CD14-positive monocyte (primary cell): ENCODE data around the gene HS6ST2. TPM values are rescaled to one million over a fixed set of nuclear protein-coding genes. Genes with fewer than 3 reads are reported as not detected.

Experiments
- DNase-seq, 3 donors: peaks; one replicate each; pipeline ENCODE4 v3.0.0-alpha.2; 2011 to 2022
- H2AFZ ChIP-seq: 2 replicates; pipeline ENCODE4 v1.6.0; 2012; ENCODE audit warnings: mild to moderate bottlenecking, low read depth, low read length, inconsistent platforms; ENCODE audit not compliant: insufficient read depth, poor library complexity, severe bottlenecking
- H3K27ac ChIP-seq, 2 donors: 1 replicate in 1 of 2; 2 replicates in 1 of 2; pipeline ENCODE4 v1.5.1; 2012 to 2013; ENCODE audit warnings: low read length in 2 of 2, control low read depth in 1 of 2, inconsistent platforms in 1 of 2, low read depth in 1 of 2, mild to moderate bottlenecking in 1 of 2
- H3K27me3 ChIP-seq, 2 donors: one replicate each; pipeline versions ENCODE4 v1.6.0 to v1.6.1; 2011 to 2013; ENCODE audit warnings: low read length in 2 of 2; ENCODE audit not compliant: control insufficient read depth in 2 of 2, insufficient read depth in 2 of 2
- H3K36me3 ChIP-seq, 2 donors: replicated peaks in 1 of 2; 1 replicate in 1 of 2; 2 replicates in 1 of 2; pipeline versions ENCODE4 v1.5.1 to v1.6.1; 2012 to 2013; ENCODE audit warnings: low read length in 2 of 2, control low read depth in 1 of 2, inconsistent platforms in 1 of 2, mild to moderate bottlenecking in 1 of 2; ENCODE audit not compliant: insufficient read depth in 2 of 2, control insufficient read depth in 1 of 2
- H3K4me1 ChIP-seq, 2 donors: 1 replicate in 1 of 2; 2 replicates in 1 of 2; pipeline versions ENCODE4 v1.5.1 to v1.6.1; 2012 to 2013; ENCODE audit warnings: low read length in 2 of 2, control low read depth in 1 of 2, inconsistent platforms in 1 of 2, mild to moderate bottlenecking in 1 of 2, moderate library complexity in 1 of 2; ENCODE audit not compliant: insufficient read depth in 2 of 2, control insufficient read depth in 1 of 2
- H3K4me2 ChIP-seq: replicated peaks from 2 replicates; pipeline ENCODE3; 2012; ENCODE audit warnings: low read length, moderate library complexity, mild to moderate bottlenecking; ENCODE audit not compliant: poor library complexity, severe bottlenecking; ENCODE audit errors: extremely low read depth
- H3K4me3 ChIP-seq, 3 experiments: fragments of 200-600 bp in 1 of 3; sonication (generic) in 1 of 3; replicated peaks in 1 of 3; 1 replicate in 2 of 3; 2 replicates in 1 of 3; pipeline ENCODE4 v1.5.1; 2011 to 2013; ENCODE audit warnings: low read length in 3 of 3, mild to moderate bottlenecking in 3 of 3, control low read depth in 2 of 3, low read depth in 2 of 3, inconsistent platforms in 1 of 3, moderate library complexity in 1 of 3
- H3K79me2 ChIP-seq: 2 replicates; pipeline ENCODE4 v1.6.0; 2012; ENCODE audit warnings: mild to moderate bottlenecking, control low read depth, inconsistent platforms, low read length, moderate library complexity; ENCODE audit not compliant: insufficient read depth
- H3K9ac ChIP-seq: 2 replicates; pipeline ENCODE4 v1.6.0; 2017; ENCODE audit warnings: low read length, mild to moderate bottlenecking; ENCODE audit not compliant: insufficient read depth, poor library complexity, severe bottlenecking
- H3K9me3 ChIP-seq, 2 donors: replicated peaks in 1 of 2; 1 replicate in 1 of 2; 2 replicates in 1 of 2; pipeline versions ENCODE4 v1.5.1 to v1.6.1; 2012 to 2013; ENCODE audit warnings: low read length in 2 of 2, control low read depth in 1 of 2; ENCODE audit not compliant: control insufficient read depth in 1 of 2, insufficient read depth in 1 of 2
- H4K20me1 ChIP-seq: 2 replicates; pipeline ENCODE4 v1.6.0; 2012; ENCODE audit warnings: mild to moderate bottlenecking, low read length, control low read depth, moderate library complexity; ENCODE audit not compliant: insufficient read depth
- H3K27ac Mint-ChIP-seq, 7 donors: one replicate each; pipeline ENCODE4 v1.8.0; 2020; ENCODE audit warnings: mild to moderate bottlenecking in 7 of 7, mixed read lengths in 7 of 7, moderate library complexity in 6 of 7, inconsistent platforms in 2 of 7
- H3K27me3 Mint-ChIP-seq, 3 donors: one replicate each; pipeline ENCODE4 v1.8.0; 2021 to 2022; ENCODE audit warnings: low read depth in 3 of 3, mild to moderate bottlenecking in 3 of 3, mixed read lengths in 3 of 3, moderate library complexity in 3 of 3, inconsistent platforms in 1 of 3
- H3K36me3 Mint-ChIP-seq, 2 donors: one replicate each; pipeline ENCODE4 v1.8.0; 2020; ENCODE audit warnings: mixed read lengths in 2 of 2, inconsistent platforms in 1 of 2, mild to moderate bottlenecking in 1 of 2
- H3K4me1 Mint-ChIP-seq: one replicate; pipeline ENCODE4 v1.8.0; 2020; ENCODE audit warnings: mild to moderate bottlenecking, mixed read lengths
- H3K4me3 Mint-ChIP-seq, 2 donors: one replicate each; pipeline ENCODE4 v1.8.0; 2020; ENCODE audit warnings: mild to moderate bottlenecking in 2 of 2, mixed read lengths in 2 of 2, moderate library complexity in 1 of 2
- H3K9me3 Mint-ChIP-seq, 7 donors: one replicate each; pipeline ENCODE4 v1.8.0; 2020 to 2022; ENCODE audit warnings: mixed read lengths in 7 of 7, mild to moderate bottlenecking in 6 of 7, moderate library complexity in 6 of 7, inconsistent platforms in 2 of 7
- WGBS: methylation state at CpG from one replicate; pipeline ENCODE4 v1.1.5; 2013; ENCODE audit warnings: missing lambda C conversion rate; ENCODE audit not compliant: insufficient coverage; 5-methylcytosine and 5-hydroxymethylcytosine counted together
- intact Hi-C, 2 donors: fragments of 100-400 bp; cut with micrococcal nuclease; formaldehyde crosslinking; loops; one replicate each; pipeline versions ENCODE4 v1.15.0 to v1.15.1; 2023
- polyA plus RNA-seq, 3 donors: library from polyadenylated mRNA; depleted of rRNA in 1 of 3; unstranded in 2 of 3; stranded (reverse) in 1 of 3; fragments of 300-500 nt in 2 of 3; fragments of >200 nt in 1 of 3; fragmentation: Illumina TruSeq in 2 of 3; gene quantifications; 1 replicate in 2 of 3; 2 replicates in 1 of 3; pipeline ENCODE4 v1.2.3, GENCODE V29; 2012 to 2021
- TF ChIP-seq, protein P1 (sequence below): fragments of 200-600 bp; IDR thresholded peaks from one replicate; pipeline ENCODE4 v1.8.0; 2022; ENCODE audit warnings: antibody characterized with exemption, mild to moderate bottlenecking

HS6ST2 gene
- polyA plus RNA-seq, 3 donors = not detected

DNA sequence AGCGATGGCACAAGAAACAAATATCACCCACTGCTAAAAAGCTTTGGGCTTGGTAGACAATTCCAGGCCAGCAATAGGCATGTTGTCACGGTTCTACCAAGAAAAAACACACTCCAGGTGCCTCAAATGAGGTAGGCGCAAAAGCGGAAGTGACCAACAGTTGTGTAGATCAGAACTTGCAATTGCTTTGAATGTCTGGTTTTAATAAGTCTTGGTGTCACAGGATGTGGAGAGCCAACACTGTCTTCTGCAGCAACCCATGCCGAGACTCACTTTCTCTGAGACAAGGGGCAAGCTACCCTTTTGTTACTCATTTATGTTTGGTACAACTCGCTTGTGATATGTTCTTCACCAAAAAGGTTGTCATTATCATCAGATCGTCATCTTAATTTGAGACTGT is 188.8 kb downstream of the HS6ST2 start:
- Histone ChIP-seq H4K20me1 (no peaks in the 10 kb centered on the region), H3K9me3 (no peaks in the 10 kb centered on the region), H3K79me2 (no peaks in the 10 kb centered on the region), H3K4me1 (no peaks in the 10 kb centered on the region), H3K27ac (no peak overlapping the region), H3K4me3 (no peak overlapping the region), H3K36me3 (no peaks in the 10 kb centered on the region), H3K27me3 (peaks cover 0 to 9% of the 10 kb centered on the region in 2 donors), H3K4me2 (no peak overlapping the region), H3K9ac (no peak overlapping the region), H2AFZ (no peak overlapping the region)
- no peak for DNase-seq
- TF ChIP-seq, protein P1, sequence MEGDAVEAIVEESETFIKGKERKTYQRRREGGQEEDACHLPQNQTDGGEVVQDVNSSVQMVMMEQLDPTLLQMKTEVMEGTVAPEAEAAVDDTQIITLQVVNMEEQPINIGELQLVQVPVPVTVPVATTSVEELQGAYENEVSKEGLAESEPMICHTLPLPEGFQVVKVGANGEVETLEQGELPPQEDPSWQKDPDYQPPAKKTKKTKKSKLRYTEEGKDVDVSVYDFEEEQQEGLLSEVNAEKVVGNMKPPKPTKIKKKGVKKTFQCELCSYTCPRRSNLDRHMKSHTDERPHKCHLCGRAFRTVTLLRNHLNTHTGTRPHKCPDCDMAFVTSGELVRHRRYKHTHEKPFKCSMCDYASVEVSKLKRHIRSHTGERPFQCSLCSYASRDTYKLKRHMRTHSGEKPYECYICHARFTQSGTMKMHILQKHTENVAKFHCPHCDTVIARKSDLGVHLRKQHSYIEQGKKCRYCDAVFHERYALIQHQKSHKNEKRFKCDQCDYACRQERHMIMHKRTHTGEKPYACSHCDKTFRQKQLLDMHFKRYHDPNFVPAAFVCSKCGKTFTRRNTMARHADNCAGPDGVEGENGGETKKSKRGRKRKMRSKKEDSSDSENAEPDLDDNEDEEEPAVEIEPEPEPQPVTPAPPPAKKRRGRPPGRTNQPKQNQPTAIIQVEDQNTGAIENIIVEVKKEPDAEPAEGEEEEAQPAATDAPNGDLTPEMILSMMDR = no peak
- Mint-ChIP-seq H3K4me3 (no peak overlapping the region), H3K27me3 (peaks cover 2 to 6% (median 2%) of the 10 kb centered on the region in 3 donors), H3K9me3 (peaks cover 0 to 1% (median 0%) of the 10 kb centered on the region in 7 donors), H3K27ac (no peak overlapping the region), H3K36me3 (no peaks in the 10 kb centered on the region), H3K4me1 (no peaks in the 10 kb centered on the region)
- WGBS = no CpG with 5 or more reads among the region's 7 CpGs
- intact Hi-C loops = no loop called here

DNA sequence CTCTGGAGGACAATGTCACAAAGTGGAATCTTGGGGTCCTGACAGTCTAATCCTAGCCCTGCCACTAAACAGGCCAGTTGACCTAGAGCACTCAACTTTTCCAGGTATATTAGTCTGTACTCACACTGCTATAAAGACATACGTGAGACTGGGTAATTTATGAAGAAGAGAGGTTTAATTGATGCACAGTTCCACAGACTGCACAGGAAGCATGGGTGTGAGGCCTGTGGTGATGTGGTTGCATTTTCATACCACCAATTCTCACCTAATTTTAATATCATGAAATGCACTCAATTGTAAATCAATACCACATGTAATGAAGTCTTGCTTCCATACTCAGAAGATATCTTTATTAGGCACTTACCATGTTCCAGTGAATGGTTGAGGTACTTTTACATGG is 192.0 kb downstream of the HS6ST2 start:
- Mint-ChIP-seq H3K9me3 (peaks cover 0 to 1% (median 0%) of the 10 kb centered on the region in 7 donors), H3K27me3 (peaks cover 1 to 6% (median 2%) of the 10 kb centered on the region in 3 donors)

More for the DNA sequence above, 192.0 kb downstream of the HS6ST2 start:
- no CpG with 5 or more reads among the region's 1 CpG for WGBS
- no peaks in the 10 kb centered on the region for H3K36me3 Mint-ChIP-seq
- H3K79me2 ChIP-seq = no peaks in the 10 kb centered on the region
- H2AFZ ChIP-seq = no peak overlapping the region
- no peaks in the 10 kb centered on the region for H3K9me3 ChIP-seq
- no peak for DNase-seq
- no peaks in the 10 kb centered on the region for H3K4me1 ChIP-seq
- intact Hi-C loops = no loop called here
- H3K36me3 ChIP-seq = no peaks in the 10 kb centered on the region
- no peak overlapping the region for H3K4me3 ChIP-seq
- H3K4me3 Mint-ChIP-seq = no peak overlapping the region
- H3K4me2 ChIP-seq = no peak overlapping the region
- H3K4me1 Mint-ChIP-seq = no peaks in the 10 kb centered on the region
- TF ChIP-seq, protein P1 = no peak
- no peak overlapping the region for H3K27ac ChIP-seq
- peaks cover 0 to 5% of the 10 kb centered on the region in 2 donors for H3K27me3 ChIP-seq
- no peak overlapping the region for H3K27ac Mint-ChIP-seq
- H4K20me1 ChIP-seq = no peaks in the 10 kb centered on the region
- H3K9ac ChIP-seq = no peak overlapping the region
